GM19240 (cell line): ENCODE results near the gene ASCC3.

ENCODE experiments used
- DNase-seq: peaks from one replicate; pipeline ENCODE4 v3.0.0; 2011; ENCODE audit warnings: low spot score; ENCODE audit not compliant: insufficient read length

Gene ASCC3

DNA sequence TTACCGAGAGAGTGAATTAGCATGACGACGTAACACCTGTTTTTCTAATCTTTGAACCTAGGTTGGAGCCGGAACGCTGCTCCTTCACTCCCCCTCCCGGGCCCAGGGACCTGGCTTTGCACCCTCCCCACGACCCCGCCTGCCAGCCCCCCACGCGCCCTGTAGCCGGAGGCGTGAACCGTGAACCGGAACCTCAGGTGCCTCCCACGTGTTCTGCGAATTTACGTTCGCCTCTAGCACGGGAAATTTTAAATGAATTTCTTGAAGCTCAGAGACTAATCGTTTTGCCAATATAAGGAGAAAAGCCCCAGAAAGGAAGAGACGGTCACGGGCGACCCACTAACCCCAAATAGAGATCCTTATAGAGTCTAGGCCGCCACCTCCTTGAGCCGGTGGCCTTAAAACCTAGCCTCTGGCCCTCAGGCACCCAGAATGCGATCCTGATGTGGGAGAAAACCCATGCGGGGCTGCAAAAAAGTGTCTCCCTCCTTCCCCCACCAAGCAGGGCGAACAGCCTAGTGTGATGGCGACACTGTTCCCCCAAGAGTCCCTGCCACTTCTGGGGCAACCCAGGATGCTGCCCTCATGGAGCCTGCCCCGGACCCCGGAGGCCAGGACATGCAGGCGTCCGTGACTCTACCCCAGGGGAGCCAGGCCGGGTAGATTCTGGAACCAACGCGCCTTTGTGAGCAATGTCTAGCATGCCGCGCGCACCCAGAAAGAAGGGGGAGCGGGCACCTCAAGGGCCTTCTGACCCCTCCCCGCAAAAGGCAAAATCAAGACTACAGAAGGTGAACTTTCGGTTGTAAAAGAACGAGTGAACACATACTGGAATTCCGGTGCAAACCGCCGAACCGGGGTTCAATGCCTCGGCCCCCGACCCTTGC lies 413.8 kb downstream of the ASCC3 start:
- DNase-seq = no peak

GRCh38 chr6:100466410-100467128 lies 414.6 kb downstream of the ASCC3 start:
- no peak for DNase-seq

DNA sequence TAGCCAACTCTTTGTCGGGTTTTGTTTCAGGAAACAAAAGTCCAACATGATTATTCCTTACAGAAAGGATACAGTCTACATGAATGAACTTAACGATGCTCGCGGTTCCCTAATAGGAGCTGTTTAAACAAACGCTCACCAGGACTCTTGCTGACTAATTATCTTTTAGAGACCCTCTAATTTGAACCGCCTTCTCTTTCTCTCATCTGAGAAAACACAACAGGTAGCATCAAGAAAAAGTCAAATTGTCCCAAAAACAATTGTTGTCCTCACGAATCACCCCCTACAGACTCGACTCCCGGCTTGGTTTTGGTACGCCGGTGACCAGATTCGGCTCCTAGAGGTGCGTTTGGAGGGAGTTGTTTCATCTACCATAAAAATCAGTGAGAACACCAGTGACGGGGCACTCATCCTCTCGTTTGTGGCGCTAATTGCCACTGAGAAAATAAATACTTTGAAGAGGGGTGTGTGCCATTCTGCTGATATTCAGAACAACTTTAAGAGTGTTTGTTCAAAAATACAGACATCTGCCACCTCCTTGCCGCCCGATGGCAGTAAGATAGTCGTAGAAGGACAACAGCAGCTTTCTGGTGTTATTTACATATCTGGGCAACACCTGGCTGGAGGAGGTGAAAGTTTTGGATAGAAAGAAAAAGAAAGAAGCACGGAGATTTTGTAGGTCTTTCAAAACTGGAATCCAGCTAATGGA lies 415.3 kb downstream of the ASCC3 start:
- no peak for DNase-seq

DNA sequence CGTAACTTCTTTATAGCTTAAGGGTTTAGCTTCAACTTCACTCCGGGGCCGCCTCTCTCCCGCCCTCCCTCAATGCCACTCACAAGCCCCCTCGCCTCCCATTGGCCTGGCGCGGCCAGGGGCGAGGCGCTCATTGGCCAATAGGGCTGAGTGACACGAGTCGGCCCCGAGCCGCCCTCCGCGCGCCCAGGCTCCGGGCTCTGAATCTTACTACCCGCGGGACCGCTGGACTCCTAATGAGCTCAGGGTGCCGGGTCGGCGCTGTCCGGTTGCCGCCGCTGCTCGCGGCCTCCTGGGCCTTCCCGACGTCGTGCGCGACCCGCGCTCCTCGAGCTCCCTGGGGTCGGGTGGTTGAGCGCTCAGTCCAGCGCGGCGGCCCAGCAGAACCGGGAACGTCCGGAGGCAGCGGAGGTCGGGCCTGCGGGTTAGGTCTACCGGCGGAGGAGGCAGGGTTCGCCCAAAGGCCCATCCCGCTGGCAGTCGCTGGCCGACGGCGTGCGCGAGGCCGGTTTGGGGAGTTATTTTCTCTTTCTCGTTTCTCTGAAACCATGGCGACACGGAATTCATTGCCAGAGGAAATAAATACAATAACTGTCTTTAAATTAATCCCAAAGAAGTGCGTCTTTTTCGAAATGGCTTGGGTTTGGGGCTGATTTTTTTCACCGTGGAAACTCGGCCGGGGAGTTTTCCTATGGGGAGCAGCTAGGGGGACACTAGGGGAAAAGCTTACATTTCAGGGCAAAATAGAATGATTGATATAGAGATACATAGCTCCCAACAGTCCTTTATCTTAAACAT lies 416.0 kb downstream of the ASCC3 start, which contains the start of gene SIM1:
TSS of gene SIM1 (minus strand) at position 19 of the 798 bp plus-strand sequence. CDS start 1,453 bp downstream, outside the sequence.
- no peak for DNase-seq

- no peak for DNase-seq
Observed at GRCh38 chr6:100464162-100464851, 416.8 kb downstream of the ASCC3 start.

DNA sequence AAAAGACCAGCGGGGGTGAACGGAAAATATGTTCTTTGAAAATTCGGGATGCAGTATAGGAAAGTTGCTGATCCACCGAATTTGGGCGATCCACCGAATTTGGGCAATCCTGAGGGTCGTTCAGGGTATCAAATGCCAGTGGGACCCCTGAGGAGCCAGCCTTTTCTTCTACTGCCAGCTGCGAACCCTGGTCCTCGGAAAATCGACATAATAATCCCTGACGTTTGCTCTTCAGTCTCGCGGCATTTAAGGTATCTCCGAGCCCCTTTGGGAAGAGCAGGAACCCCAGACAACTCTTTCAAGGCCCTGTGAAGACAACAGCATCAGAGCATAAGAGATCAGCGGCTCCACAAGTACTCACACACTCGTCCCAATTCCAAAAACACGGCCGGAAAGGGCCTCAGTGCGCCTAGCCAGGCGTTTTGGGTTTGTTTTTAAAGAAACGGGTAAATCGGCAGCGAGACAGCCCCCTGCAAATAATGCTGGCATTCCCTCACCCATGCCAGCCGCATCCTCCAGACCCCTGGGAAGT lies 417.4 kb downstream of the ASCC3 start:
- DNase-seq = no peak

DNA sequence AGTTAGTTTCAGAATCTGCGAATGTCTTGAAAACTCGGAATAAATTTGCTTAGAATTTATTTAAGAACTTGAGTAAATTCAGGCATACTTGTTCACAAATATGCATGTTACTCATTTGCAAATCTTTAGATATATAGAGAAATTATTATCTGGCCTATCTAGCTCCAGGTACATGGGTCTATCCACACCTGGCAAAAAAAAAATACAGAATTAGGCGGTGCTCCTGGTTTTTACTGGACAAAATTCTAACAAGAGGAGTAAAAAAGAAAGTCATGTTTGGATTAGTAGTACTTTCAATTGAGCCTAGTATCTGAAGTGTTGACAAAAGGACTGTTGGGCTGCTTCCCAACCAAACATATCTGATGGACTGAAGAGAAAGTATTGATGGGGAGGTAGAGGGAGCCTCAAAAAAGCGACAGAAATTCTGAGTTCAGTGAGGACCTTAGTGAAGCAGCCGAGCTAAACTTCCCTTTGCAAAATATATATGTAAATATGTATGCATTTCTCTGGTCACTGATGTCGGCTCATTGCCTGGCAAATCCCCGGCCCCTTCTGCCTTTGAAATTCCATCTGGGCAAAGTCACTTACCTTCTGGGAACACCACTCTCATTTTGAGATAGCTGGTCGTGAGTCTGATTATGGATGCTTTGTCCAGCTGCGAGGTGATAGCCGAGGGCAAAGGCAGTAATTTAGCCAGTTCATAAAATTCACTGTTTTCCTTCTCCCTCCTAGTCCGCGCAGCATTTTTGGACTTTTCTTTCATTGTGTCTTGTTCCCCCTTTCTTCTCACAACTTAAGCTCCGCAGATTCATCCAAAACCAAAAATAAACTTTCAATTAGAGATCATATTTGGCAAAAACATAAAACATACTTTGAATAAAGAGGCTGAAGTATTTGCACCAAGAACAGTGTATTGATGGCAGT lies 418.2 kb downstream of the ASCC3 start:
- no peak for DNase-seq

DNA sequence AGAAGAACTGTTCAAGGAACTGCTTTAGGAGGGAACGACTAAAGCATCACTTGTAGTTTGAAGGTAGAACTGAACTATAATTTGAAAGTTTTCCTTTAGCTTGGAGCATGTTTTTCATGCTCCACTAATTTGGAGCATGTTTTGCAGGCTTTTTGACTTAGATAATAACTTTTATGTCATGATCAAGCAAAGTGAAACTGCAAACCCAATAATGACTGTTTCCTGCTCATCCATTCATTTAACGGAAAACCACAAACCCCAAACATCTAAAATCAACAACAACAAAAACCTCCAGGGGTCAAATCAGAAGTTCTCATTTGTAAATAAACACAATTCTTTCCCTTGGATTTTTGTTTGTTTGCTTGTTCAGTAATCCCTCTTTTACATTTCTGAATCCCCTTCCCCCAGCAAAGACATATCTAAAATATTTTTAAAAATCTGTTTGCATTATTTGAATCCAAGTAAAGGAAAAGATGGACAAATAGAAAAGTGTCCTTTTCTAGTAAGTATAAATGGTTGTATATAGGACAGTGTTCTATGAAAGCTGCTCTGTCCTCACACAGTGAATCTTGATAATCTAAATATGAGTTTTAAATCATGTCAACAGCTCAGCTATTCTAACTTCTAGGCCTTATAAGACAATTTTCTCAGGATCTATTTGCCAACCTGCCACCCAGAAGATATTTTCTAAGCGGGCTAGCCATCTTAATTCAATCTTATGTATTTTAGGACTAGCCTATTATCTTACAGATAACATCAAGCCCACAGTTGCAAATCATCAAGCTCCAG lies 419.0 kb downstream of the ASCC3 start:
- DNase-seq = no peak

- no peak for DNase-seq
Observed at GRCh38 chr6:100461278-100461916, 419.7 kb downstream of the ASCC3 start.

DNA sequence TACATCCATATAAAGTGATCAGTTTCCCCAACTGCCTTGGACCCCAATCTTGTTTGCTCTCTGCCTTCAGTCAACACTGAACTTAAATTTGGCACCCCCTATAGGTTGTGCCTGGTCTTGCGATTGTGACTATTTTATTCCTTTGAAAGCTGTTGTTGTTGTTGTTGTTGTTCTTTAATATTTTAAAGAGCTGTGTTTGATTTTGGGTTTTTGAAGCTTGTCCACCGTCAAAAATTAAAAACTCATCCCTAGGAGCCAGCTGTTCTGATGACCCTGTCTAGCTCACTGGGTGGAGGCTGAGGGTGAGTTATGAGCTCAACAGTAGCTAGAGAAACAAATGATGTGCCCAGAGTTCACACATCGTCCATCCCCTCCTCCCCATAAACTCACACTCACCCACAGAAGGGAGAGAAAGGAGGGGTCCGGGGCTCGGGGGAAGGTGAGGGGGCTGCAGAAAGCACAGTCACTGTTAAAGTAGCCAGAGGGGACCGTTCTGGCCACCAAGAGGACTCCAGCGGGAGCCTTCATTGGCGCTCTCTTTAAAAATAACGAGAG lies 420.4 kb downstream of the ASCC3 start:
- DNase-seq = no peak

GRCh38 chr6:100459592-100460184 lies 421.4 kb downstream of the ASCC3 start:
- DNase-seq = no peak

DNA sequence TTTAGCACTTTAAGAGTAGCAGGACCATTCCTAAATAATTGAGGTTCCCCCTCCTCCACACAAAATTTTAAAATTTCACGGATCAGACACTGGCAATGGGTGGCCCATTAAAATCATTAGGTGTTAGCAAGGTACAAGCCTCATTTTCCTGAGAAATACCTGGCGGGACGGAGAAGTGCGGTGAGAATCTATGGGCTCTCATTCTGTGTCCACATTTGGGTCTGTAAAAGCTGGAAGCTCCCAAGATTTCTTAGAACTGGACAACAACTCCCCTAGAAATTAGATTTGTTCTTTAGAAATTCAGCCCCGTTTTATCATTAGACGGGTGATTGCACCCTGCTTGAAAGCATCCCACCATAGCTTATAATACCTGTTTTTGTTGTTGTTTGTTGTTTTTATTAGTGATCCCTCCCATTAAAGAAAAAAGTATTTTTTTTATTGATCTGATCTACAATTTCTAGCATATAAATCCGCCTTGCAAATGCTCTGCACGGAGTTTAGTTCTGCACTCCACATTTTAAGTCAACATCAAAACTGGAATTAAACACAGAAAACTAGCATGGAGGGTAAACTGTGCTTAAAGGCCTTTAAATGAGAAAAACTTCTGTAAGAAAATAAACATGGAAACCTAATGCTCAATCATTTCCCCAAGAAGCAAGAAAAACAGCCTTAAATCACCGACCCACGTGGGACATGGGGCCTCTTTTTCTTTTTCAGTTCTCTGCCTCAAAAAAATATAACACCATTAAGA lies 422.1 kb downstream of the ASCC3 start:
- no peak for DNase-seq
